ENCODE data around the gene KCNE1. TPM values are rescaled to one million over a fixed set of nuclear protein-coding genes. Genes with fewer than 3 reads are reported as not detected.
"Not testable (repeated sequence)": the region's sequence is repeated elsewhere in the genome, so short reads cannot be mapped to it uniquely, and the experiment has no call there.

KCNE1 gene
- total RNA-seq, 4 donors from 2014 or later = 0.34 to 1.7 (median 0.58) TPM

GRCh38 chr21:34417448-34418077 lies 94.4 kb downstream of the KCNE1 start:
- not testable (repeated sequence) for H3K9me3 ChIP-seq; H3K27ac ChIP-seq; H3K4me3 ChIP-seq; H3K36me3 ChIP-seq; DNase-seq (ENCODE audit: low spot score in 2 of 2); H3K27me3 ChIP-seq; H3K4me1 ChIP-seq
- WGBS = no CpG with 5 or more reads among the region's 5 CpGs

GRCh38 chr21:34407294-34407693 lies 104.7 kb downstream of the KCNE1 start:
- H3K27me3 ChIP-seq; H3K4me1 ChIP-seq; H3K27ac ChIP-seq; H3K36me3 ChIP-seq; DNase-seq (ENCODE audit: low spot score in 2 of 2); H3K9me3 ChIP-seq; H3K4me3 ChIP-seq: not testable (repeated sequence)
- no CpG with 5 or more reads among the region's 9 CpGs for WGBS

- H3K9me3 ChIP-seq; H3K36me3 ChIP-seq; H3K4me3 ChIP-seq; DNase-seq (ENCODE audit: low spot score in 2 of 2); H3K27ac ChIP-seq; H3K27me3 ChIP-seq; H3K4me1 ChIP-seq: not testable (repeated sequence)
- no CpG with 5 or more reads among the region's 2 CpGs for WGBS
These were observed 105.3 kb downstream of the KCNE1 start for GRCh38 chr21:34406676-34407075.

- WGBS = no CpG with 5 or more reads among the region's 6 CpGs
- H3K27me3 ChIP-seq; DNase-seq (ENCODE audit: low spot score in 2 of 2); H3K4me3 ChIP-seq; H3K27ac ChIP-seq; H3K9me3 ChIP-seq; H3K4me1 ChIP-seq; H3K36me3 ChIP-seq: not testable (repeated sequence)
These were observed 105.9 kb downstream of the KCNE1 start for GRCh38 chr21:34406102-34406501.

- not testable (repeated sequence) for H3K4me1 ChIP-seq; H3K36me3 ChIP-seq; H3K27ac ChIP-seq; H3K9me3 ChIP-seq; H3K4me3 ChIP-seq; H3K27me3 ChIP-seq; DNase-seq (ENCODE audit: low spot score in 2 of 2)
- no CpG with 5 or more reads among the region's 2 CpGs for WGBS
These were observed 106.3 kb downstream of the KCNE1 start for GRCh38 chr21:34405686-34406085.

- not testable (repeated sequence) for H3K4me3 ChIP-seq; H3K27me3 ChIP-seq; H3K36me3 ChIP-seq; H3K9me3 ChIP-seq; H3K4me1 ChIP-seq; H3K27ac ChIP-seq; DNase-seq (ENCODE audit: low spot score in 2 of 2)
- no CpG with 5 or more reads among the region's 5 CpGs for WGBS
These were observed 107.3 kb downstream of the KCNE1 start for GRCh38 chr21:34404742-34405141.

GRCh38 chr21:34400522-34400921 lies 111.5 kb downstream of the KCNE1 start:
- not testable (repeated sequence) for DNase-seq (ENCODE audit: low spot score in 2 of 2); H3K4me1 ChIP-seq; H3K4me3 ChIP-seq; H3K27me3 ChIP-seq; H3K27ac ChIP-seq; H3K36me3 ChIP-seq; H3K9me3 ChIP-seq
- WGBS = no CpG with 5 or more reads among the region's 5 CpGs

Other genes with a start within 250 kb of the KCNE1 start
- not detected for gene KCNE2, start 148.2 kb downstream of the KCNE1 start, total RNA-seq
- gene SMIM11, start 136.7 kb downstream of the KCNE1 start, total RNA-seq = 10 to 100 TPM in 1 of 4 donors, 1 to 10 TPM in 3; 2.5 to 24.3 (median 5.1) TPM
- gene SMIM34, start 88.3 kb downstream of the KCNE1 start, total RNA-seq = 1 to 10 TPM in 1 of 4 donors, not detected in 3; 1.2 TPM
- 10 to 100 TPM in 3 of 4 donors, 1 to 10 TPM in 1; 8.7 to 27.5 (median 22.8) TPM for gene RCAN1, start 102.9 kb upstream of the KCNE1 start, total RNA-seq
- gene CLIC6, start 156.8 kb upstream of the KCNE1 start, total RNA-seq = 1 to 10 TPM; 2.5 to 10.0 (median 3.7) TPM